GM12878 (cell line): ENCODE results near the gene HJV. TPM values are rescaled to one million over a fixed set of nuclear protein-coding genes. Genes with fewer than 3 reads are reported as not detected.
A peak's percentile ranks its signal among the peaks of the same experiment; 100 is the strongest.

Experiments
- BHLHE40 ChIP-seq, 2 experiments: fragments of 450-650 bp in 1 of 2; IDR thresholded peaks; 2 replicates each; pipeline ENCODE4 v1.6.1; 2011 to 2017; ENCODE audit warnings: low read depth in 2 of 2, borderline replicate concordance in 1 of 2, improper control_type of control experiment in 1 of 2, low read length in 1 of 2, mild to moderate bottlenecking in 1 of 2
- BMI1 ChIP-seq: fragments of 450-650 bp; IDR thresholded peaks from 2 replicates; pipeline ENCODE4 v1.6.1; 2016; ENCODE audit warnings: mild to moderate bottlenecking, moderate library complexity, borderline replicate concordance
- CHD4 ChIP-seq: fragments of 200-600 bp; sonication (generic); IDR thresholded peaks from 2 replicates; pipeline ENCODE4 v1.6.1; 2016; ENCODE audit warnings: mild to moderate bottlenecking
- FOS ChIP-seq: IDR thresholded peaks from 3 replicates; pipeline ENCODE4 v1.6.1; 2011; ENCODE audit warnings: borderline replicate concordance; ENCODE audit not compliant: insufficient read length; ENCODE audit errors: extremely low read depth
- GABPA ChIP-seq: IDR thresholded peaks from 2 replicates; pipeline ENCODE4 v1.6.1; 2014; ENCODE audit warnings: antibody characterized with exemption, low read depth, mild to moderate bottlenecking, inconsistent platforms
- IKZF1 ChIP-seq: fragments of 450-650 bp; conservative IDR thresholded peaks from 2 replicates; pipeline ENCODE4 v1.6.1; 2017; ENCODE audit warnings: antibody characterized with exemption, mild to moderate bottlenecking
- KDM1A ChIP-seq: fragments of 200-600 bp; sonication (generic); IDR thresholded peaks from 2 replicates; pipeline ENCODE4 v1.6.1; 2016; ENCODE audit warnings: borderline replicate concordance
- MEF2A ChIP-seq: IDR thresholded peaks from 2 replicates; pipeline ENCODE4 v1.6.1; 2011; ENCODE audit warnings: low read depth, mild to moderate bottlenecking, low read length, moderate library complexity; ENCODE audit not compliant: insufficient read depth
- NR2C1 ChIP-seq: fragments of 450-650 bp; IDR thresholded peaks from 2 replicates; pipeline ENCODE4 v1.6.1; 2017; ENCODE audit warnings: antibody characterized with exemption, mild to moderate bottlenecking, moderate library complexity
- NR2F1 ChIP-seq: fragments of 450-650 bp; conservative IDR thresholded peaks from 2 replicates; pipeline ENCODE4 v1.6.1; 2017; ENCODE audit warnings: mild to moderate bottlenecking
- PAX8 ChIP-seq: fragments of 450-650 bp; IDR thresholded peaks from 2 replicates; pipeline ENCODE4 v1.6.1; 2017; ENCODE audit warnings: mild to moderate bottlenecking, moderate library complexity
- RAD21 ChIP-seq: IDR thresholded peaks from 2 replicates; pipeline ENCODE4 v1.6.1; 2011; ENCODE audit warnings: mild to moderate bottlenecking, low read depth, low read length, moderate library complexity; ENCODE audit not compliant: insufficient read depth
- SIN3A ChIP-seq: IDR thresholded peaks from 2 replicates; pipeline ENCODE4 v1.6.1; 2012; ENCODE audit warnings: low read depth, low read length, improper control_type of control experiment
- SIX5 ChIP-seq: IDR thresholded peaks from 2 replicates; pipeline ENCODE4 v1.6.1; 2011; ENCODE audit warnings: mild to moderate bottlenecking, low read depth, low read length, moderate library complexity; ENCODE audit not compliant: severe bottlenecking
- SMARCA5 ChIP-seq: fragments of 450-650 bp; IDR thresholded peaks from 2 replicates; pipeline ENCODE4 v1.6.1; 2017; ENCODE audit warnings: mild to moderate bottlenecking
- SREBF2 ChIP-seq: IDR thresholded peaks from 2 replicates; pipeline ENCODE4 v1.6.1; 2012; ENCODE audit warnings: mild to moderate bottlenecking, low read length
- STAT3 ChIP-seq: IDR thresholded peaks from 2 replicates; pipeline ENCODE4 v1.6.1; 2011; ENCODE audit warnings: low read depth, low read length, improper control_type of control experiment
- TCF3 ChIP-seq: IDR thresholded peaks from 2 replicates; pipeline ENCODE4 v1.6.1; 2012; ENCODE audit warnings: low read depth, mild to moderate bottlenecking, low read length, borderline replicate concordance; ENCODE audit not compliant: insufficient read depth
- ZBED1 ChIP-seq: IDR thresholded peaks from 2 replicates; pipeline ENCODE4 v1.6.1; 2016; ENCODE audit warnings: borderline replicate concordance
- ZNF24 ChIP-seq: fragments of 450-650 bp; IDR thresholded peaks from 2 replicates; pipeline ENCODE4 v1.6.1; 2017; ENCODE audit warnings: antibody characterized with exemption, mild to moderate bottlenecking
- ZNF622 ChIP-seq: fragments of 450-650 bp; IDR thresholded peaks from 2 replicates; pipeline ENCODE4 v1.6.1; 2017; ENCODE audit warnings: mild to moderate bottlenecking, inconsistent platforms
- polyA plus RNA-seq, 11 experiments: library from polyadenylated mRNA; depleted of rRNA in 4 of 11; unstranded in 6 of 11; stranded (reverse) in 5 of 11; fragments of >200 nt; fragmentation: Nextera tagmentation in 4 of 11; fragmentation: Illumina TruSeq in 1 of 11; extraction: Ambion mirVana in 4 of 11; extraction: Trizol in 1 of 11; gene quantifications; 1 replicate in 1 of 11; 2 replicates in 10 of 11; pipeline versions ENCODE4 v1.2.1 to v1.2.3, GENCODE V29; 2011 to 2016; ENCODE audit warnings: inconsistent platforms in 2 of 11, missing spikeins in 2 of 11, low read depth in 1 of 11
- total RNA-seq, 4 experiments: library from RNA; depleted of rRNA in 3 of 4; stranded (reverse); fragments of >200 nt in 3 of 4; fragmentation: Illumina TruSeq in 1 of 4; extraction: Trizol in 1 of 4; gene quantifications; 2 replicates each; pipeline versions ENCODE4 v1.2.1 to v1.2.3, GENCODE V29; 2013 to 2021
- TF ChIP-seq, protein P1 (sequence below): IDR thresholded peaks from 2 replicates; pipeline ENCODE4 v1.6.1; 2011; ENCODE audit warnings: borderline replicate concordance, low read depth, mild to moderate bottlenecking, moderate library complexity, mixed read lengths, low read length; ENCODE audit not compliant: insufficient read depth; ENCODE audit errors: extremely low read length
- TF ChIP-seq, protein P2 (sequence below): IDR thresholded peaks from 2 replicates; pipeline ENCODE4 v1.6.1; 2011; ENCODE audit warnings: borderline replicate concordance, low read depth, mild to moderate bottlenecking, moderate library complexity, low read length; ENCODE audit not compliant: insufficient read depth, poor library complexity, severe bottlenecking
- TF ChIP-seq, protein P3 (sequence below): fragments of 450-650 bp; IDR thresholded peaks from 2 replicates; pipeline ENCODE4 v1.6.1; 2016; ENCODE audit warnings: mild to moderate bottlenecking
- TF ChIP-seq, protein P4 (sequence below): IDR thresholded peaks from 2 replicates; pipeline ENCODE4 v1.6.1; 2012; ENCODE audit warnings: low read depth, low read length, improper control_type of control experiment
- TF ChIP-seq, protein P5 (sequence below): fragments of 450-650 bp; conservative IDR thresholded peaks from 2 replicates; pipeline ENCODE4 v1.6.1; 2017; ENCODE audit warnings: mild to moderate bottlenecking, moderate library complexity

HJV gene
- total and polyA plus RNA-seq, 10 of the 15 experiments (the other 5 are each of a cell fraction or from before 2014, with no cell fraction given): not detected

DNA sequence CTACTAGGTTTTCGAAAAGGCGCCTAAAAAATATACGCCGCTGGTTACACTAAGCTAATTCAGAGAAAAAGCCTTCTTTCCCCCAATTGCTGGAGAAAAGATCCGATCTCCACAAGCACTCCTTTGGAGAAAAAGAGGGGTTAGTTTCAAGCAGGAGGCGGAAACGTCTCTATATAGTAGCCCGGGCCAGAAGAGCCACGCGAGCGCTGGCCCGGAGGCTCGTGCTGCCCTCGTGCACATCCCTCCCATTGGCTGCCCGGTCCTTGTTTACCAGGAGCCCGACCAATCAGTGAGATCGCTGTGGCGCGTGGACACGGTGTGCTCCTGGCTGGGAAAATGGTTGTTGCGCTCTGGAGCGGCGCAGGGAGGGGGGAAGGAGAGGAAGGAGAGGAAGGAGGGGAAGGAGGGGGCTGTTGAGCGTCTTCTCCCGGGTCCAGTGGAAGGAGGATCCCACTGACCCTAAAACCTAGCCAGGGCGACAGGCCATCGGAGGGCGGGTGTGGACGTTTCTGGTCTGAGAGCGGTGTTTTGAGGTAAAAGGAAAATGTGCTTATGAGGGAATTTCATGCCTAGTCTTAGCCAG is 25.0 kb downstream of the HJV start, which contains the start of gene TXNIP (continued):
- TF ChIP-seq BHLHE40 (IDR thresholded peaks at IDR 0.05; ENCODE audit: borderline replicate concordance in 1 of 2, low read depth in 2 of 2, low read length in 1 of 2): peak; percentile 98 to 99
- TF ChIP-seq ZNF24: no peak
- TF ChIP-seq CHD4: no peak
- TF ChIP-seq GABPA: no peak
- TF ChIP-seq, protein P1, sequence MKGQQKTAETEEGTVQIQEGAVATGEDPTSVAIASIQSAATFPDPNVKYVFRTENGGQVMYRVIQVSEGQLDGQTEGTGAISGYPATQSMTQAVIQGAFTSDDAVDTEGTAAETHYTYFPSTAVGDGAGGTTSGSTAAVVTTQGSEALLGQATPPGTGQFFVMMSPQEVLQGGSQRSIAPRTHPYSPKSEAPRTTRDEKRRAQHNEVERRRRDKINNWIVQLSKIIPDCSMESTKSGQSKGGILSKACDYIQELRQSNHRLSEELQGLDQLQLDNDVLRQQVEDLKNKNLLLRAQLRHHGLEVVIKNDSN: peak; percentile 45
- no peak for TF ChIP-seq SIX5
- TF ChIP-seq, protein P2, sequence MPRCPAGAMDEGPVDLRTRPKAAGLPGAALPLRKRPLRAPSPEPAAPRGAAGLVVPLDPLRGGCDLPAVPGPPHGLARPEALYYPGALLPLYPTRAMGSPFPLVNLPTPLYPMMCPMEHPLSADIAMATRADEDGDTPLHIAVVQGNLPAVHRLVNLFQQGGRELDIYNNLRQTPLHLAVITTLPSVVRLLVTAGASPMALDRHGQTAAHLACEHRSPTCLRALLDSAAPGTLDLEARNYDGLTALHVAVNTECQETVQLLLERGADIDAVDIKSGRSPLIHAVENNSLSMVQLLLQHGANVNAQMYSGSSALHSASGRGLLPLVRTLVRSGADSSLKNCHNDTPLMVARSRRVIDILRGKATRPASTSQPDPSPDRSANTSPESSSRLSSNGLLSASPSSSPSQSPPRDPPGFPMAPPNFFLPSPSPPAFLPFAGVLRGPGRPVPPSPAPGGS: peak; percentile 92
- peak; percentile 44 for TF ChIP-seq FOS
- no peak for TF ChIP-seq PAX8
- TF ChIP-seq KDM1A: no peak
- TF ChIP-seq SREBF2: no peak
- no peak for TF ChIP-seq ZNF622
- TF ChIP-seq, protein P3, sequence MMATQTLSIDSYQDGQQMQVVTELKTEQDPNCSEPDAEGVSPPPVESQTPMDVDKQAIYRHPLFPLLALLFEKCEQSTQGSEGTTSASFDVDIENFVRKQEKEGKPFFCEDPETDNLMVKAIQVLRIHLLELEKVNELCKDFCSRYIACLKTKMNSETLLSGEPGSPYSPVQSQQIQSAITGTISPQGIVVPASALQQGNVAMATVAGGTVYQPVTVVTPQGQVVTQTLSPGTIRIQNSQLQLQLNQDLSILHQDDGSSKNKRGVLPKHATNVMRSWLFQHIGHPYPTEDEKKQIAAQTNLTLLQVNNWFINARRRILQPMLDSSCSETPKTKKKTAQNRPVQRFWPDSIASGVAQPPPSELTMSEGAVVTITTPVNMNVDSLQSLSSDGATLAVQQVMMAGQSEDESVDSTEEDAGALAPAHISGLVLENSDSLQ: 0 out of 2 replicates have a peak, but pooled peaks have one; percentile 20
- no peak for TF ChIP-seq NR2C1
- peak; percentile 71; the same call in 1 of the 2 replicates for TF ChIP-seq MEF2A
- no peak for TF ChIP-seq STAT3
- no peak; the same call in none of the 2 replicates for TF ChIP-seq SIN3A
- TF ChIP-seq ZBED1: peak; percentile 93
- TF ChIP-seq NR2F1: no peak
- TF ChIP-seq, protein P4, sequence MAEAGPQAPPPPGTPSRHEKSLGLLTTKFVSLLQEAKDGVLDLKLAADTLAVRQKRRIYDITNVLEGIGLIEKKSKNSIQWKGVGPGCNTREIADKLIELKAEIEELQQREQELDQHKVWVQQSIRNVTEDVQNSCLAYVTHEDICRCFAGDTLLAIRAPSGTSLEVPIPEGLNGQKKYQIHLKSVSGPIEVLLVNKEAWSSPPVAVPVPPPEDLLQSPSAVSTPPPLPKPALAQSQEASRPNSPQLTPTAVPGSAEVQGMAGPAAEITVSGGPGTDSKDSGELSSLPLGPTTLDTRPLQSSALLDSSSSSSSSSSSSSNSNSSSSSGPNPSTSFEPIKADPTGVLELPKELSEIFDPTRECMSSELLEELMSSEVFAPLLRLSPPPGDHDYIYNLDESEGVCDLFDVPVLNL: no peak
- no peak for TF ChIP-seq SMARCA5
- TF ChIP-seq, protein P5, sequence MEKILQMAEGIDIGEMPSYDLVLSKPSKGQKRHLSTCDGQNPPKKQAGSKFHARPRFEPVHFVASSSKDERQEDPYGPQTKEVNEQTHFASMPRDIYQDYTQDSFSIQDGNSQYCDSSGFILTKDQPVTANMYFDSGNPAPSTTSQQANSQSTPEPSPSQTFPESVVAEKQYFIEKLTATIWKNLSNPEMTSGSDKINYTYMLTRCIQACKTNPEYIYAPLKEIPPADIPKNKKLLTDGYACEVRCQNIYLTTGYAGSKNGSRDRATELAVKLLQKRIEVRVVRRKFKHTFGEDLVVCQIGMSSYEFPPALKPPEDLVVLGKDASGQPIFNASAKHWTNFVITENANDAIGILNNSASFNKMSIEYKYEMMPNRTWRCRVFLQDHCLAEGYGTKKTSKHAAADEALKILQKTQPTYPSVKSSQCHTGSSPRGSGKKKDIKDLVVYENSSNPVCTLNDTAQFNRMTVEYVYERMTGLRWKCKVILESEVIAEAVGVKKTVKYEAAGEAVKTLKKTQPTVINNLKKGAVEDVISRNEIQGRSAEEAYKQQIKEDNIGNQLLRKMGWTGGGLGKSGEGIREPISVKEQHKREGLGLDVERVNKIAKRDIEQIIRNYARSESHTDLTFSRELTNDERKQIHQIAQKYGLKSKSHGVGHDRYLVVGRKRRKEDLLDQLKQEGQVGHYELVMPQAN: no peak
- TF ChIP-seq BMI1: no peak; the same call in 1 of the 2 replicates
- TF ChIP-seq IKZF1: peak; percentile 93
- no peak for TF ChIP-seq TCF3
- no peak for TF ChIP-seq RAD21
